GM23338 (cell line): Measurements from ENCODE around the gene COL4A2. TPM values are rescaled to one million over a fixed set of nuclear protein-coding genes. Genes with fewer than 3 reads are reported as not detected.

Experiments used
- ATAC-seq: fragments of 200-7000 bp; cut with Tn5 transposase; 3 replicates; pipeline ENCODE4 v1.9.1; 2020
- DNase-seq: peaks from one replicate; pipeline ENCODE4 v3.0.0-alpha.2; 2015; ENCODE audit warnings: low spot score
- H2AFZ ChIP-seq: fragments of 200-600 bp; sonication (generic); 2 replicates; pipeline ENCODE4 v1.8.0; 2016; ENCODE audit warnings: antibody characterized with exemption, mild to moderate bottlenecking, moderate library complexity
- H3F3A ChIP-seq: fragments of 200-600 bp; sonication (generic); replicated peaks from 2 replicates; pipeline ENCODE4 v1.8.0; 2017; ENCODE audit warnings: antibody characterized with exemption, mixed run types, low read depth
- H3K27ac ChIP-seq: fragments of 200-600 bp; sonication (generic); 2 replicates; pipeline ENCODE4 v1.6.1; 2016; ENCODE audit warnings: low read depth
- H3K27me3 ChIP-seq: fragments of 200-600 bp; sonication (generic); 2 replicates; pipeline ENCODE4 v1.8.0; 2016; ENCODE audit warnings: mild to moderate bottlenecking, mixed run types, moderate library complexity; ENCODE audit not compliant: insufficient read depth
- H3K36me3 ChIP-seq: fragments of 200-600 bp; sonication (generic); 2 replicates; pipeline ENCODE4 v1.8.0; 2016; ENCODE audit warnings: mild to moderate bottlenecking; ENCODE audit not compliant: insufficient read depth
- H3K4me1 ChIP-seq: fragments of 200-600 bp; sonication (generic); 2 replicates; pipeline ENCODE4 v1.8.0; 2016; ENCODE audit warnings: mild to moderate bottlenecking, moderate library complexity; ENCODE audit not compliant: insufficient read depth
- H3K4me2 ChIP-seq: fragments of 200-600 bp; sonication (generic); 2 replicates; pipeline ENCODE4 v1.7.1; 2017; ENCODE audit warnings: mixed run types
- H3K4me3 ChIP-seq: fragments of 200-600 bp; sonication (generic); 2 replicates; pipeline ENCODE4 v1.6.1; 2016; ENCODE audit warnings: mixed run types
- H3K79me2 ChIP-seq: fragments of 200-600 bp; sonication (generic); replicated peaks from 2 replicates; pipeline ENCODE4 v1.8.0; 2017; ENCODE audit warnings: mild to moderate bottlenecking; ENCODE audit not compliant: insufficient read depth
- H3K9me2 ChIP-seq: fragments of 200-600 bp; sonication (generic); 2 replicates; pipeline ENCODE4 v1.8.0; 2017; ENCODE audit not compliant: insufficient read depth
- H4K20me1 ChIP-seq: fragments of 200-600 bp; sonication (generic); replicated peaks from 2 replicates; pipeline ENCODE4 v1.8.0; 2017; ENCODE audit warnings: mild to moderate bottlenecking; ENCODE audit not compliant: insufficient read depth
- H3K27ac Mint-ChIP-seq: 2 replicates; pipeline ENCODE4 v1.8.0; 2020; ENCODE audit warnings: inconsistent platforms, mild to moderate bottlenecking, moderate library complexity, mixed read lengths
- H3K27me3 Mint-ChIP-seq: 3 replicates; pipeline ENCODE4 v1.8.0; 2022; ENCODE audit warnings: low read depth, mild to moderate bottlenecking, moderate library complexity, mixed read lengths, inconsistent platforms; ENCODE audit not compliant: insufficient read depth, poor library complexity
- H3K36me3 Mint-ChIP-seq: 3 replicates; pipeline ENCODE4 v1.8.0; 2021; ENCODE audit warnings: low read depth, mild to moderate bottlenecking, inconsistent platforms, moderate library complexity, mixed read lengths
- H3K4me1 Mint-ChIP-seq: 3 replicates; pipeline ENCODE4 v1.8.0; 2020; ENCODE audit warnings: mild to moderate bottlenecking, inconsistent platforms, mixed read lengths
- H3K4me3 Mint-ChIP-seq: 3 replicates; pipeline ENCODE4 v1.8.0; 2021; ENCODE audit warnings: moderate library complexity, mild to moderate bottlenecking, inconsistent platforms, mixed read lengths
- H3K9me3 Mint-ChIP-seq: 3 replicates; pipeline ENCODE4 v1.8.0; 2020; ENCODE audit warnings: moderate library complexity, mild to moderate bottlenecking, inconsistent platforms, mixed read lengths
- CREB1 ChIP-seq: fragments of 250-450 bp; sonication (Bioruptor Pico); IDR thresholded peaks from 2 replicates; pipeline ENCODE4 v1.5.0; 2020; ENCODE audit warnings: low read depth, mild to moderate bottlenecking, moderate library complexity
- NANOG ChIP-seq: IDR thresholded peaks from 2 replicates; pipeline ENCODE4 v1.6.1; 2016; ENCODE audit warnings: antibody characterized with exemption, borderline replicate concordance
- POLR2AphosphoS5 ChIP-seq: IDR thresholded peaks from 2 replicates; pipeline ENCODE4 v1.6.1; 2016; ENCODE audit warnings: antibody characterized with exemption, low read depth
- ZNF114 ChIP-seq: fragments of 250-450 bp; sonication (Bioruptor Pico); IDR thresholded peaks from 2 replicates; pipeline ENCODE4 v1.5.0; 2020; ENCODE audit warnings: mild to moderate bottlenecking, moderate library complexity
- ZNF462 ChIP-seq: fragments of 250-450 bp; sonication (Bioruptor Pico); IDR thresholded peaks from 2 replicates; pipeline ENCODE4 v1.5.0; 2020; ENCODE audit warnings: mild to moderate bottlenecking, moderate library complexity
- polyA plus RNA-seq: library from polyadenylated mRNA; unstranded; fragments of >200 nt; fragmentation: Nextera tagmentation; extraction: Ambion mirVana; gene quantifications from 2 replicates; pipeline ENCODE4 v1.2.1, GENCODE V29; 2016
- total RNA-seq: library from RNA; depleted of rRNA; stranded (reverse); fragments of >200 nt; shearing (Covaris generic); gene quantifications from 2 replicates; pipeline ENCODE4 v1.2.3, GENCODE V29; 2014
- TF ChIP-seq, protein P1 (sequence below), 2 experiments: fragments of 200-600 bp in 1 of 2; sonication (generic) in 1 of 2; conservative IDR thresholded peaks; 2 replicates each; pipeline versions ENCODE4 v1.5.1 to v1.6.1; 2016 to 2017; ENCODE audit warnings: antibody characterized with exemption in 2 of 2, low read depth in 2 of 2, mild to moderate bottlenecking in 2 of 2, moderate library complexity in 1 of 2
- TF ChIP-seq, protein P2 (sequence below): IDR thresholded peaks from 2 replicates; pipeline ENCODE4 v1.6.1; 2016; ENCODE audit warnings: antibody characterized with exemption

COL4A2 gene
- total and polyA plus RNA-seq, 2 experiments from 2014 or later = 37.4 to 131 TPM

- Histone ChIP-seq H3K4me2 (no peak overlapping the region), H3K27ac (no peak overlapping the region), H3K79me2 (peaks cover 41% of the 10 kb centered on the region), H3K4me3 (no peak overlapping the region), H3K9me2 (no peaks in the 10 kb centered on the region), H2AFZ (no peak overlapping the region), H3F3A (no peaks in the 10 kb centered on the region), H3K27me3 (no peaks in the 10 kb centered on the region), H3K36me3 (no peaks in the 10 kb centered on the region), H3K4me1 (peaks cover 20% of the 10 kb centered on the region), H4K20me1 (peaks cover 7% of the 10 kb centered on the region)
- H3K9me3 Mint-ChIP-seq = no peaks in the 10 kb centered on the region
- no peak overlapping the region for H3K4me3 Mint-ChIP-seq
- H3K27ac Mint-ChIP-seq = no peak overlapping the region
- TF ChIP-seq ZNF114 (CRISPR knock-in tag) (no peak), CREB1 (CRISPR knock-in tag) (no peak), POLR2AphosphoS5 (no peak), NANOG (no peak)
- TF ChIP-seq, protein P1, sequence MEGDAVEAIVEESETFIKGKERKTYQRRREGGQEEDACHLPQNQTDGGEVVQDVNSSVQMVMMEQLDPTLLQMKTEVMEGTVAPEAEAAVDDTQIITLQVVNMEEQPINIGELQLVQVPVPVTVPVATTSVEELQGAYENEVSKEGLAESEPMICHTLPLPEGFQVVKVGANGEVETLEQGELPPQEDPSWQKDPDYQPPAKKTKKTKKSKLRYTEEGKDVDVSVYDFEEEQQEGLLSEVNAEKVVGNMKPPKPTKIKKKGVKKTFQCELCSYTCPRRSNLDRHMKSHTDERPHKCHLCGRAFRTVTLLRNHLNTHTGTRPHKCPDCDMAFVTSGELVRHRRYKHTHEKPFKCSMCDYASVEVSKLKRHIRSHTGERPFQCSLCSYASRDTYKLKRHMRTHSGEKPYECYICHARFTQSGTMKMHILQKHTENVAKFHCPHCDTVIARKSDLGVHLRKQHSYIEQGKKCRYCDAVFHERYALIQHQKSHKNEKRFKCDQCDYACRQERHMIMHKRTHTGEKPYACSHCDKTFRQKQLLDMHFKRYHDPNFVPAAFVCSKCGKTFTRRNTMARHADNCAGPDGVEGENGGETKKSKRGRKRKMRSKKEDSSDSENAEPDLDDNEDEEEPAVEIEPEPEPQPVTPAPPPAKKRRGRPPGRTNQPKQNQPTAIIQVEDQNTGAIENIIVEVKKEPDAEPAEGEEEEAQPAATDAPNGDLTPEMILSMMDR (conservative IDR thresholded peaks at IDR 0.05; ENCODE audit: low read depth in 2 of 2) = no peak
- H3K4me1 Mint-ChIP-seq = peaks cover 58% of the 10 kb centered on the region
- no peaks in the 10 kb centered on the region for H3K36me3 Mint-ChIP-seq
- ATAC-seq = no peak
- H3K27me3 Mint-ChIP-seq = peaks cover 2% of the 10 kb centered on the region
- no peak for DNase-seq
Measured at GRCh38 chr13:110270507-110270906, 36.6 kb upstream of the COL4A2 start.

GRCh38 chr13:110271313-110271712 is 35.8 kb upstream of the COL4A2 start:
- no peak overlapping the region for H3K4me2 ChIP-seq
- H3K27ac Mint-ChIP-seq = no peak overlapping the region
- H3K27me3 Mint-ChIP-seq = peaks cover 2% of the 10 kb centered on the region
- peaks cover 7% of the 10 kb centered on the region for H4K20me1 ChIP-seq
- ATAC-seq (no peak), DNase-seq (no peak)
- no peak overlapping the region for H3K4me3 Mint-ChIP-seq
- H3K9me2 ChIP-seq = no peaks in the 10 kb centered on the region
- H3K27ac ChIP-seq = no peak overlapping the region
- H2AFZ ChIP-seq = no peak overlapping the region
- H3K27me3 ChIP-seq = no peaks in the 10 kb centered on the region
- TF ChIP-seq NANOG (no peak), ZNF462 (no peak)
- TF ChIP-seq, protein P2, sequence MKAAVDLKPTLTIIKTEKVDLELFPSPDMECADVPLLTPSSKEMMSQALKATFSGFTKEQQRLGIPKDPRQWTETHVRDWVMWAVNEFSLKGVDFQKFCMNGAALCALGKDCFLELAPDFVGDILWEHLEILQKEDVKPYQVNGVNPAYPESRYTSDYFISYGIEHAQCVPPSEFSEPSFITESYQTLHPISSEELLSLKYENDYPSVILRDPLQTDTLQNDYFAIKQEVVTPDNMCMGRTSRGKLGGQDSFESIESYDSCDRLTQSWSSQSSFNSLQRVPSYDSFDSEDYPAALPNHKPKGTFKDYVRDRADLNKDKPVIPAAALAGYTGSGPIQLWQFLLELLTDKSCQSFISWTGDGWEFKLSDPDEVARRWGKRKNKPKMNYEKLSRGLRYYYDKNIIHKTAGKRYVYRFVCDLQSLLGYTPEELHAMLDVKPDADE = no peak
- peaks cover 49% of the 10 kb centered on the region for H3K79me2 ChIP-seq
- H3K9me3 Mint-ChIP-seq = no peaks in the 10 kb centered on the region
- H3K36me3 ChIP-seq = no peaks in the 10 kb centered on the region
- H3F3A ChIP-seq = no peaks in the 10 kb centered on the region
- no peak overlapping the region for H3K4me3 ChIP-seq
- peaks cover 50% of the 10 kb centered on the region for H3K4me1 Mint-ChIP-seq
- peaks cover 13% of the 10 kb centered on the region for H3K4me1 ChIP-seq
- no peaks in the 10 kb centered on the region for H3K36me3 Mint-ChIP-seq
